Measurements from ENCODE around the gene NOS1AP. TPM values are rescaled to one million over a fixed set of nuclear protein-coding genes. Genes with fewer than 3 reads are reported as not detected.
"Not testable (repeated sequence)": the region's sequence is repeated elsewhere in the genome, so short reads cannot be mapped to it uniquely, and the experiment has no call there.

The NOS1AP gene
- total RNA-seq, 1 experiment from 2014 or later, result 9.9 TPM

- BruUV-seq (replicated peaks), result no TSS peak
- peaks cover 11% of the 10 kb centered on the region for H3K4me1 Mint-ChIP-seq (ENCODE audit: low read depth, unreplicated experiment)
- no peaks in the 10 kb centered on the region for H3K9me3 Mint-ChIP-seq (ENCODE audit: low read depth, unreplicated experiment)
- H3K36me3 Mint-ChIP-seq (ENCODE audit: insufficient read depth, unreplicated experiment), result no peaks in the 10 kb centered on the region
- H3K27ac Mint-ChIP-seq (ENCODE audit: unreplicated experiment), result no peak overlapping the region
- intact Hi-C loops (cut with micrococcal nuclease; ENCODE audit: unreplicated experiment), result no loop called here
- TF ChIP-seq CTCF (IDR thresholded peaks at IDR 0.05; ENCODE audit: unreplicated experiment), result no peak
- DNase-seq, result no peak
- no peak overlapping the region for H3K4me3 Mint-ChIP-seq (ENCODE audit: low read depth, unreplicated experiment)
- no peaks in the 10 kb centered on the region for H3K27me3 Mint-ChIP-seq (ENCODE audit: unreplicated experiment)
- CTCF ChIA-PET, result no interaction called here
Observed at GRCh38 chr1:162171111-162171510, 101.6 kb downstream of the NOS1AP start.

- Mint-ChIP-seq H3K4me3 (ENCODE audit: low read depth, unreplicated experiment) (no peak overlapping the region), H3K4me1 (ENCODE audit: low read depth, unreplicated experiment) (peaks cover 8% of the 10 kb centered on the region), H3K36me3 (ENCODE audit: insufficient read depth, unreplicated experiment) (no peaks in the 10 kb centered on the region), H3K27me3 (ENCODE audit: unreplicated experiment) (no peaks in the 10 kb centered on the region), H3K27ac (ENCODE audit: unreplicated experiment) (no peak overlapping the region), H3K9me3 (ENCODE audit: low read depth, unreplicated experiment) (no peaks in the 10 kb centered on the region)
- TF ChIP-seq CTCF (IDR thresholded peaks at IDR 0.05; ENCODE audit: unreplicated experiment), result no peak
- DNase-seq, result no peak
- CTCF ChIA-PET, result no interaction called here
- intact Hi-C loops (cut with micrococcal nuclease; ENCODE audit: unreplicated experiment), result no loop called here
- BruUV-seq (replicated peaks), result no TSS peak
Observed at GRCh38 chr1:162172311-162173102, 103.0 kb downstream of the NOS1AP start.

- H3K9me3 Mint-ChIP-seq (ENCODE audit: low read depth, unreplicated experiment); H3K36me3 Mint-ChIP-seq (ENCODE audit: insufficient read depth, unreplicated experiment); CTCF ChIA-PET; BruUV-seq (replicated peaks); DNase-seq; H3K4me3 Mint-ChIP-seq (ENCODE audit: low read depth, unreplicated experiment); H3K4me1 Mint-ChIP-seq (ENCODE audit: low read depth, unreplicated experiment); H3K27ac Mint-ChIP-seq (ENCODE audit: unreplicated experiment); intact Hi-C loops (cut with micrococcal nuclease; ENCODE audit: unreplicated experiment); H3K27me3 Mint-ChIP-seq (ENCODE audit: unreplicated experiment): not testable (repeated sequence)
Observed at GRCh38 chr1:162173607-162174006, 104.1 kb downstream of the NOS1AP start.

DNA sequence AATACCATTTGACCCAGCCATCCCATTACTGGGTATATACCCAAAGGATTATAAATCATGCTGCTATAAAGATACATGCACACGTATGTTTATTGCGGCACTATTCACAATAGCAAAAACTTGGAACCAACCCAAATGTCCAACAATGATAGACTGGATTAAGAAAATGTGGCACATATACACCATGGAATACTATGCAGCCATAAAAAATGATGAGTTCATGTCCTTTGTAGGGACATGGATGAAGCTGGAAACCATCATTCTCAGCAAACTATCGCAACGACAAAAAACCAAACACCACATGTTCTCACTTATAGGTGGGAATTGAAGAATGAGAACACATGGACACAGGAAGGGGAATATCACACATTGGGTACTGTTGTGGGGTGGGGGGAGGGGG is 104.5 kb downstream of the NOS1AP start:
- not testable (repeated sequence) for BruUV-seq (replicated peaks)

DNA sequence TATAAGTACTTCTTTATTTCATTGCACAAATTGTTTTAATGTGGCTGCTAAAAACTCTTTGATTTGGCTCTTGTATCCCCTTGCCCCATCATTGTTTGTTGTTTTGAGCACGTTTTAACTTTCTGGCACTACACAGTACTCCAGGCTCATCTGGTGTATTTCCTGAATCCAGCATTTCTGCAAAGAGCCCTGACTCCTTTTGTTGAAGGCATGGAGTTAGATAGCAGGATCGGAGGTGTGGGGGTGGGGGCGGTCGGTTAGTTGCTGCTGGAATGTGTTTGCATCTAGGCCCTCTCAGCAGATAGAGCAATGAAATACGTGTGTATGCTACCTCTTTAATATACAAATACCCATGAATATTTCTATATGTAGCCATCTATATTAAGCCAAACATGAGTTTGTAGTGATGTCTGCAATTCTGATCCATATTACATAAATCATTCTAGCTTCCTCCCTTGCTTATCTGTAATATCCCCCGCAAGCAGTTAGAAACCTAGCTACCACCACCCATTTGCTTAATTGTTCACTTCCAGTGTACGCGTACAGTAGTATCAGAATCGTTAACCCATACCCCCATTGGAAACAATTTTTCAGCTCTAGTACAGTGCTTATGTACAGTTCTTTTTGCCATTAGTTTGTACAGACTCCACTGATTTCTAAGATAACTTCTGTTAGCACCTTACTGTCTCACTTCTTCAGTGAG is 106.0 kb downstream of the NOS1AP start:
- no TSS peak for BruUV-seq (replicated peaks)

More for the DNA sequence above, 104.5 kb downstream of the NOS1AP start:
- H3K4me3 Mint-ChIP-seq (ENCODE audit: low read depth, unreplicated experiment); H3K27ac Mint-ChIP-seq (ENCODE audit: unreplicated experiment); H3K27me3 Mint-ChIP-seq (ENCODE audit: unreplicated experiment); H3K4me1 Mint-ChIP-seq (ENCODE audit: low read depth, unreplicated experiment); intact Hi-C loops (cut with micrococcal nuclease; ENCODE audit: unreplicated experiment); DNase-seq; CTCF ChIA-PET; H3K36me3 Mint-ChIP-seq (ENCODE audit: insufficient read depth, unreplicated experiment); H3K9me3 Mint-ChIP-seq (ENCODE audit: low read depth, unreplicated experiment): not testable (repeated sequence)

More for the DNA sequence above, 106.0 kb downstream of the NOS1AP start:
- H3K9me3 Mint-ChIP-seq (ENCODE audit: low read depth, unreplicated experiment), result no peaks in the 10 kb centered on the region
- TF ChIP-seq CTCF (IDR thresholded peaks at IDR 0.05; ENCODE audit: unreplicated experiment), result no peak
- DNase-seq, result no peak
- no peaks in the 10 kb centered on the region for H3K36me3 Mint-ChIP-seq (ENCODE audit: insufficient read depth, unreplicated experiment)
- H3K27ac Mint-ChIP-seq (ENCODE audit: unreplicated experiment), result no peak overlapping the region
- H3K27me3 Mint-ChIP-seq (ENCODE audit: unreplicated experiment), result no peaks in the 10 kb centered on the region
- intact Hi-C loops (cut with micrococcal nuclease; ENCODE audit: unreplicated experiment), result no loop called here
- CTCF ChIA-PET, result interaction anchor here (0.6 to 1.7 kb wide), 3 partner anchors 17 to 916 kb away, joined by 3 to 12 read pairs (median 3); no protein-coding TSS in a partner anchor
- peaks cover 14% of the 10 kb centered on the region for H3K4me1 Mint-ChIP-seq (ENCODE audit: low read depth, unreplicated experiment)
- H3K4me3 Mint-ChIP-seq (ENCODE audit: low read depth, unreplicated experiment), result no peak overlapping the region

Measured in Calu3 (cell line).